ENCODE results near the gene COLQ.
A peak's percentile ranks its signal among the peaks of the same experiment; 100 is the strongest.

The COLQ gene

GRCh38 chr3:15449489-15450224, 71.8 kb downstream of the COLQ start:
- H3K4ac ChIP-seq (ENCODE audit: low read length), result no peak overlapping the region
- H3K27ac ChIP-seq (replicated peaks; ENCODE audit: low read length), result no peak overlapping the region
- DNase-seq (ENCODE audit: low spot score), result no peak
- no peak overlapping the region for H3K23ac ChIP-seq (ENCODE audit: low read depth, low read length, poor library complexity)
- H2AFZ ChIP-seq (ENCODE audit: low read length), result no peak overlapping the region
- H2BK15ac ChIP-seq (ENCODE audit: low read length), result no peak overlapping the region
- no peak overlapping the region for H2AK5ac ChIP-seq (ENCODE audit: low read depth, low read length)
- no peak overlapping the region for H4K91ac ChIP-seq (ENCODE audit: low read depth, low read length, poor library complexity)
- H3K4me1 ChIP-seq (ENCODE audit: control insufficient read depth in 2 of 2, insufficient read depth in 1 of 2, low read depth in 1 of 2, low read length in 2 of 2), result no peaks in the 10 kb centered on the region
- H2BK120ac ChIP-seq (ENCODE audit: low read depth, low read length), result no peak overlapping the region
- no peak overlapping the region for H3K4me2 ChIP-seq (ENCODE audit: insufficient read depth, low read length, poor library complexity, severe bottlenecking)
- no peaks in the 10 kb centered on the region for H3K9me3 ChIP-seq (replicated peaks in 1 of 2; ENCODE audit: control insufficient read depth in 2 of 2, insufficient read depth in 1 of 2, low read depth in 1 of 2, low read length in 2 of 2)
- no peaks in the 10 kb centered on the region for H3K79me1 ChIP-seq (ENCODE audit: low read depth, low read length)
- H2BK12ac ChIP-seq (ENCODE audit: low read length), result peak overlapping the region; percentile 30
- no peak overlapping the region for H3K4me3 ChIP-seq (ENCODE audit: low read length in 2 of 2)
- peak overlapping the region; percentile 24 for H3K9ac ChIP-seq (ENCODE audit: low read depth, low read length, poor library complexity)
- no peak overlapping the region for H2BK5ac ChIP-seq (ENCODE audit: low read length)
- no peaks in the 10 kb centered on the region for H3K27me3 ChIP-seq (ENCODE audit: control insufficient read depth in 3 of 3, insufficient read depth in 3 of 3, low read depth in 1 of 3, low read length in 3 of 3)
- H3K14ac ChIP-seq (ENCODE audit: low read length), result no peak overlapping the region
- H3K18ac ChIP-seq (ENCODE audit: low read length), result no peak overlapping the region
- H4K8ac ChIP-seq (ENCODE audit: low read depth, low read length), result no peak overlapping the region
- H3K36me3 ChIP-seq (replicated peaks in 1 of 2; ENCODE audit: control insufficient read depth in 2 of 2, insufficient read depth in 2 of 2, low read length in 2 of 2), result no peaks in the 10 kb centered on the region
- WGBS, 2 donors (ENCODE audit: extremely low coverage in 2 of 2, insufficient read length in 2 of 2, insufficient replicate concordance in 1 of 2), result no CpG with 5 or more reads among the region's 3 CpGs

GRCh38 chr3:15443826-15444524, 77.5 kb downstream of the COLQ start:
- Histone ChIP-seq H3K79me1 (ENCODE audit: low read depth, low read length) (no peaks in the 10 kb centered on the region), H3K23ac (ENCODE audit: low read depth, low read length, poor library complexity) (no peak overlapping the region), H3K9ac (ENCODE audit: low read depth, low read length, poor library complexity) (no peak overlapping the region), H3K4me2 (ENCODE audit: insufficient read depth, low read length, poor library complexity, severe bottlenecking) (no peak overlapping the region), H3K27me3 (ENCODE audit: control insufficient read depth in 3 of 3, insufficient read depth in 3 of 3, low read depth in 1 of 3, low read length in 3 of 3) (no peaks in the 10 kb centered on the region), H2BK120ac (ENCODE audit: low read depth, low read length) (no peak overlapping the region), H4K91ac (ENCODE audit: low read depth, low read length, poor library complexity) (no peak overlapping the region), H3K14ac (ENCODE audit: low read length) (no peak overlapping the region), H4K8ac (ENCODE audit: low read depth, low read length) (no peak overlapping the region), H2BK12ac (ENCODE audit: low read length) (no peak overlapping the region), H3K4ac (ENCODE audit: low read length) (no peak overlapping the region), H2BK15ac (ENCODE audit: low read length) (no peak overlapping the region), H3K18ac (ENCODE audit: low read length) (no peak overlapping the region), H3K36me3 (replicated peaks in 1 of 2; ENCODE audit: control insufficient read depth in 2 of 2, insufficient read depth in 2 of 2, low read length in 2 of 2) (peaks cover 17 to 41% of the 10 kb centered on the region in 2 donors), H3K9me3 (replicated peaks in 1 of 2; ENCODE audit: control insufficient read depth in 2 of 2, insufficient read depth in 1 of 2, low read depth in 1 of 2, low read length in 2 of 2) (no peaks in the 10 kb centered on the region), H3K27ac (replicated peaks; ENCODE audit: low read length) (no peak overlapping the region), H2BK5ac (ENCODE audit: low read length) (no peak overlapping the region), H2AFZ (ENCODE audit: low read length) (no peak overlapping the region), H3K4me3 (ENCODE audit: low read length in 2 of 2) (no peak overlapping the region), H2AK5ac (ENCODE audit: low read depth, low read length) (no peak overlapping the region), H3K4me1 (ENCODE audit: control insufficient read depth in 2 of 2, insufficient read depth in 1 of 2, low read depth in 1 of 2, low read length in 2 of 2) (no peaks in the 10 kb centered on the region)
- WGBS, 2 donors (ENCODE audit: extremely low coverage in 2 of 2, insufficient read length in 2 of 2, insufficient replicate concordance in 1 of 2), result no CpG with 5 or more reads among the region's 4 CpGs
- DNase-seq (ENCODE audit: low spot score), result no peak

DNA sequence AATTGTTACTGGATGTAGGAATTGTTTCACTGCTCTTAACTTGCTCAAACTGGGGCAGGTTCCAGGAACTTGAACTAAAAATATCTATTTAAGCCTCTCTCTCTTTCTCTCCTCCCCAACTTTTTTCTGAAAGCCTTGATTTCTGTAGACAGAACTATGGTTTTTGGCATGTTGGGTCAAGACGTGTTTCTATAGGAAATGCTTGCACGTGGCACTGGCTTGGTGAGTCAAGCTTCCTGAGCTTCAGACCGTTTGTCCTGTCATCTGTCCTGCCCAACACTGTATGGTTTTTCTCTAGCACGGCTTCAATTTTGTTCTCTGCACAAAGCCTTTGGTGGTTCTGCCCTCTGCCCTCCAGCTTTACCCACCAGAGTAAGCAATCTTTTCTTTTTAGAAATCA, 80.6 kb downstream of the COLQ start:
- Histone ChIP-seq H3K14ac (ENCODE audit: low read length) (no peak overlapping the region), H3K27me3 (ENCODE audit: control insufficient read depth in 3 of 3, insufficient read depth in 3 of 3, low read depth in 1 of 3, low read length in 3 of 3) (no peaks in the 10 kb centered on the region), H3K4me1 (ENCODE audit: control insufficient read depth in 2 of 2, insufficient read depth in 1 of 2, low read depth in 1 of 2, low read length in 2 of 2) (no peaks in the 10 kb centered on the region), H3K4ac (ENCODE audit: low read length) (no peak overlapping the region), H3K4me2 (ENCODE audit: insufficient read depth, low read length, poor library complexity, severe bottlenecking) (no peak overlapping the region), H3K18ac (ENCODE audit: low read length) (no peak overlapping the region), H3K36me3 (replicated peaks in 1 of 2; ENCODE audit: control insufficient read depth in 2 of 2, insufficient read depth in 2 of 2, low read length in 2 of 2) (peaks cover 22 to 70% of the 10 kb centered on the region in 2 donors), H3K9me3 (replicated peaks in 1 of 2; ENCODE audit: control insufficient read depth in 2 of 2, insufficient read depth in 1 of 2, low read depth in 1 of 2, low read length in 2 of 2) (no peaks in the 10 kb centered on the region), H2BK12ac (ENCODE audit: low read length) (no peak overlapping the region), H3K79me1 (ENCODE audit: low read depth, low read length) (no peaks in the 10 kb centered on the region), H3K9ac (ENCODE audit: low read depth, low read length, poor library complexity) (no peak overlapping the region), H2BK120ac (ENCODE audit: low read depth, low read length) (no peak overlapping the region), H2BK15ac (ENCODE audit: low read length) (no peak overlapping the region), H4K91ac (ENCODE audit: low read depth, low read length, poor library complexity) (no peak overlapping the region), H4K8ac (ENCODE audit: low read depth, low read length) (no peak overlapping the region), H2AFZ (ENCODE audit: low read length) (no peak overlapping the region), H3K27ac (replicated peaks; ENCODE audit: low read length) (no peak overlapping the region), H2AK5ac (ENCODE audit: low read depth, low read length) (no peak overlapping the region), H3K4me3 (ENCODE audit: low read length in 2 of 2) (no peak overlapping the region), H2BK5ac (ENCODE audit: low read length) (no peak overlapping the region), H3K23ac (ENCODE audit: low read depth, low read length, poor library complexity) (no peak overlapping the region)
- no peak for DNase-seq (ENCODE audit: low spot score)
- no CpG with 5 or more reads among the region's 4 CpGs for WGBS, 2 donors (ENCODE audit: extremely low coverage in 2 of 2, insufficient read length in 2 of 2, insufficient replicate concordance in 1 of 2)

DNA sequence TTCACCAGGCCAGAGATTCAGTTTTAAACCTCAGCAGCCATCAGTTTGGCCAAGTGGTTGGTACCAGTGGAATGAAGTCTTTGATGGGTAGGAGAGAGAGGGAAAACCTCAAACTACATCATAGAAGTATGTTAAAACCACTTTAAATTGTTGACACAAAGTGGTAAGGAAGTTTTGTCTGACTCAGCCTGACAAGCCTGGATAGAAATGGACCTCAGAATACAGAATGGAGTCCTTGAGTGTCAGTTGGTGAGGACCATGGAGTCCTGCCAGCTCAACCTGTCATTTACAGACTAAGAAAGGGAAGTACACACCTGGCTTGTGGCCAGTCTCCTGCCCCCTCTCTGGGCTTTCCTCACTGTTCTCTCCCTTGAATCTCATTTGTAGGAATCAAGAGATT, 82.0 kb downstream of the COLQ start:
- Histone ChIP-seq H3K4me1 (ENCODE audit: control insufficient read depth in 2 of 2, insufficient read depth in 1 of 2, low read depth in 1 of 2, low read length in 2 of 2) (no peaks in the 10 kb centered on the region), H3K9ac (ENCODE audit: low read depth, low read length, poor library complexity) (no peak overlapping the region), H2BK120ac (ENCODE audit: low read depth, low read length) (no peak overlapping the region), H3K18ac (ENCODE audit: low read length) (no peak overlapping the region), H3K23ac (ENCODE audit: low read depth, low read length, poor library complexity) (no peak overlapping the region), H4K8ac (ENCODE audit: low read depth, low read length) (no peak overlapping the region), H2AFZ (ENCODE audit: low read length) (no peak overlapping the region), H3K36me3 (replicated peaks in 1 of 2; ENCODE audit: control insufficient read depth in 2 of 2, insufficient read depth in 2 of 2, low read length in 2 of 2) (peaks cover 31 to 84% of the 10 kb centered on the region in 2 donors), H3K14ac (ENCODE audit: low read length) (no peak overlapping the region), H3K9me3 (replicated peaks in 1 of 2; ENCODE audit: control insufficient read depth in 2 of 2, insufficient read depth in 1 of 2, low read depth in 1 of 2, low read length in 2 of 2) (no peaks in the 10 kb centered on the region), H3K79me1 (ENCODE audit: low read depth, low read length) (no peaks in the 10 kb centered on the region), H2BK5ac (ENCODE audit: low read length) (no peak overlapping the region), H3K4ac (ENCODE audit: low read length) (no peak overlapping the region), H3K4me2 (ENCODE audit: insufficient read depth, low read length, poor library complexity, severe bottlenecking) (no peak overlapping the region), H4K91ac (ENCODE audit: low read depth, low read length, poor library complexity) (no peak overlapping the region), H3K27ac (replicated peaks; ENCODE audit: low read length) (no peak overlapping the region), H3K4me3 (ENCODE audit: low read length in 2 of 2) (no peak overlapping the region), H3K27me3 (ENCODE audit: control insufficient read depth in 3 of 3, insufficient read depth in 3 of 3, low read depth in 1 of 3, low read length in 3 of 3) (no peaks in the 10 kb centered on the region), H2BK15ac (ENCODE audit: low read length) (no peak overlapping the region), H2AK5ac (ENCODE audit: low read depth, low read length) (no peak overlapping the region), H2BK12ac (ENCODE audit: low read length) (no peak overlapping the region)
- DNase-seq (ENCODE audit: low spot score), result no peak
